KBM-7 (cell line): ENCODE results near the gene GPD2.
A peak's percentile ranks its signal among the peaks of the same experiment; 100 is the strongest.

ENCODE experiments used
- DNase-seq: peaks from one replicate; pipeline ENCODE4 v3.0.0-alpha.2; 2015
- in situ Hi-C: fragments of 300-500 bp; cut with MboI; formaldehyde crosslinking; loops from 2 replicates; pipeline ENCODE4 v1.14.3; 2020; ENCODE audit warnings: low sequenced_read_pairs, low pct_unique_long_range_greater_than_20kb, mixed read lengths

Gene GPD2

DNA sequence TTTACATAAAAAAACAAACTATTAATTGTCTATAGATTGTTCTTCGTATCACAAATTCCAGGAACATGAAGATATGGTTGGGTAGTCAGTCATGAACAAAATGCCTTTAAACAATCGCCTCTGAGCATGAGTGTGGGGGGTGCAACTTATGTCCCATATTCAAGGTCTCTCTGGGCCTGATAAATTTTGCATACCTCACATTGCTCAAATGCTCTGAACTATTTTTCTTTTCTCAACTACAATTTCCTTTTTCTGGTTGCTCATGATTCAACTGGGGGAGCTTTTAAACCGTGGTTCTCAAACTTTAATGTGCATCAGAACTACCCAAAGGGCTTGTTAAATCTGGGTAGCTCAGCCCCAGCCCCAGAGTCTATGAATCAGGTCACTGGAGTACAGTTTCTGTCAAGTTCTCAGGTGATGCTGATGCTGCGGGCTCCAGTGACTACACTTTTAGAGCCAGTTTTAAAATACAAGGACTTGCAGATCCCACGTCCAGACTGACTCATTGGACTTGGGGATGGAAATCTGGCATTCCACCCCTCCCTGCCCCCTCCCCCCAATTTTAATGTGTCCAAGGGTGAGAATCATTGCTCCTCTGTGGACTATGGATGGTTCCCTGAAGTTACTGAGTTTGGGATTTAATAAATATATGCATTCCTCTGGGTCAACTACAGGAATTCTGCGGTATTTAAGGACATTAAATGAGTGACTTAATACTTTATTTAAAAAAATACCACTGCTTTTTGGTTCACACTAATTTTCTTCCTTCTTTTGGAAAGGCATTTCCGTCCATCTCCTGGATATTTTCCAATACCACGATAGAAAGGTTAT, 1.5 kb upstream of the GPD2 start:
- no peak for DNase-seq

DNA sequence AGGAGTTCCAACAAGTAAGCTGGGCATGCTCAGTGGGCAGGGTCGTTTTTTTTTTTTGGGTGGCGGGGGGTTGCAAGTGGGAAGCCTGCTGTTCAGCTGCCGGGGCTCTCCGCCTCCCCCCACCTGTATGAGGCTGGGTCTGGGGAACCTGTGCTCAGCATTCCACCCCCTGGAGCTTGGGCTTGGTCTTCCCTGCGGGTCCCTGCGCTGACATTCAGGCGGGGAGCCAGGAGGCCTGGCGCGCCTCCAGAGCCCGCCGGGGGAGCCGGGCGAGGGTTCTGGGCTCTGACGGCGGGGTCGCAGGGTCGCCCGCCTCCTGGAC, 822 bp upstream of the GPD2 start:
- DNase-seq: no peak
- in situ Hi-C loops: no loop called here

More for the DNA sequence above, 1.5 kb upstream of the GPD2 start:
- in situ Hi-C loops: no loop called here

- in situ Hi-C loops: no loop called here
These were observed 412 bp downstream of the GPD2 start for GRCh38 chr2:156436497-156437085.

DNA sequence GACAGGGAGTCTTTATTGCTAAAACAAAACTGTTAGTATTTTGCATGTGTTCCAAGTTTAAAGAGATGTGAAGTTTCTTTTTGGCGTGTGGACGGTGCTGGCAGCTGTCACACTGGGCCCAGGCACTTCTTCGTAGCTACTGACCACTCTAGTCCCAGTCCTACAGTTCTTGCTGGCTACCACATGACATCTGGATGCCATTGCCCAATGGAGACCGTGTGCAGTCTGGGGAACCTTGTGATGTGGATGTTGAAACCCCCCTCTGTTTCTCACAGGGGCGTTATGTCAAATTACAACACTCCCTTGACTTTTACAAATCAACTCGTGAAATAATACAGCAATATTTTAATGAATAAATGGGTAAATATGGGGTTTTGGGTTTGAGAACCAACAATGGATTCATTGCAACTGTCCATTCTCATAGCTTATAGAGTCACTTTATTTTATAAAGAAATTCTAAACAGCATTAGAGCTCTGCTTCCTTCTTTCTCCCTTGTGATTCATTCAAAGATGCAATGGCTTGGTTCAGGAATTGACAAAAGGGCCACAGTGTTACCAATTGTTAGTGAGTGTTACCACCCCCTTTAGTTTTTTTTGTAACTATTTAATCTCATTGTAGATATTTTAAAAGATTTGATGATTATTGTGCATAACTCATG, 1.2 kb downstream of the GPD2 start:
- in situ Hi-C loops: no loop called here
- peak; percentile 35 for DNase-seq

More at GRCh38 chr2:156436497-156437085, 412 bp downstream of the GPD2 start:
- peak; percentile 72 for DNase-seq

DNA sequence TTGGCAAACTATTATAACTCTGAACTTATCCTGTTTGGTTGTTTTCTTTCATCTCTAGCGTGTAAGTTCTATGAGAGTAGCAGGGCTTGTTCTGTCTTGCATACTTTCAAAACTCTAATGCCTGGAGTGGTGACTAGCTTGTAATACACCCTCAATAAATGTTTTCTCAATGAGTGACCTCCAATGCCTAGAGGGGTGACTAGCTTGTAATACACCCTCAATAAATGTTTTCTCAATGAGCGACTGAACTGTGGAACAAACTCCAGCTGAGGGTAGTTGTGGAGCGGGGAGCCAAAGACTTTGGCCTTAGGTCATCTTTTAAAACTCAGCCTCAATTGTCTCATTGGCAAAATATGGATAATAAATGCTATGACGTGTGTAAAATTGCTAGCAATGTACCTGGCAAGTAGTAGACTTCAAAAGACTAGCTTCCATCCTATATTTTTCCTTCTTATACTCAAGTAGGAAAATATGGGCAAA, 1.8 kb downstream of the GPD2 start:
- DNase-seq: no peak
- in situ Hi-C loops: no loop called here

GRCh38 chr2:156443089-156443488, 6.9 kb downstream of the GPD2 start:
- in situ Hi-C loops: no loop called here
- no peak for DNase-seq

DNA sequence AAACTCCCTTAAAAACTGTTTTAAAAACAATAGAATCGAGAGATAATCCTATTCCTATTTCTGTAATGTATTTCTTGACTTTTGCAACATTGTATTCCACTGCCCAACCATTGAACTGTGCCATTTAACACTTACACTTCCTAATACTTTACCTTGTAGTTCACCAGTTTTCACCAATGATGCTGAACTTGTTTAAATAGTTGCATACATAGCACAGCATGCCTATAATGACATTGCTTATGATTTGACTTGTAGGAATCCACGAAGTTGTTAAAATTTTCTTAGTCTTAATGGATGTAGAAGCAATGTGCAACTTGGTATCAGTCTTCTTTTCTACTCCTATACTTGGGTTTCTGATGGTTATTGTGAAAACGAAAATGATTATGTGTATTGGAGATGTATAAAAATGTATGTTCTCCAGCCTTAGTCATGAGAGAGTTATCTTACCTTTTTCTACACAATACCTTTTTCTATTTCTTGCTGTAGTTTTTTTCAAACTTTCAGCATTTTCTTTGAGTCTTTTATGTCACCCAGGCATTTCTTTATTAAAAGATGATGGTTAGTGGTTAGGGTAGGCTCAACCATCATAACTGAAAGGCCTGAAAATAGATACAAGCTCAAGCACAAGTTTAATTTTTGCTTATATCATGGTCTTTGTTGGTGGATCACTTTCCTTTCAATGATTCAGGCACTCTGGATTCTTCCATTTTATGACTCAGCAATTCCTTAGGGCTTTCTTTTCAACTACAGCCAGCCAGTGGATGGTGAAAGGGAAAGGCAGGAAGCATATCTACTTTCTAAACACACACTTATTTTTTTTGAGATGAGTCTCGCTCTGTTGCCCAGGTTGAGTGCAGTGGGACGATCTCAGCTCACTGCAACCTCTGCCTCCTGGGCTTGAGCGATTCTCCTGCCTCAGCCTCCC, 9.4 kb downstream of the GPD2 start:
- DNase-seq: no peak
- in situ Hi-C loops: no loop called here

DNA sequence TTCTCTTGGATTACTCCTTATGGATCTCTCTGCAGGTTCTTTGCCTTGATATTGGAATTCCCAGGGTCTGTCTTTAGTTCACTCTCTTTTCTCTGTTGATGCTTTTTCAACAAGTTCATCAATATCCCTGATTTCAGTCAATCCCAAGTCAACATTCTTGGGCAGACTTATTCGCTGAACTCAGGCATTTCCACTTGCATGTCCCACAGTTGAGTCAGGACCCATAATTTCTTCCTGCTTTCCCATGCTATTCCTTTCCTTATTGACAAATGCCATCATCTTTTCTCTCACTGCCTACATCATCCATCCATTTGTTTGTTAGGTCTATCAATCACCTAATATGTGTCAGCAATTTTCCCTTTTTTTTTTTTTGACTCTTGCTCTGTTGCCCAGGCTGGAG, 11.6 kb downstream of the GPD2 start:
- in situ Hi-C loops: no loop called here
- DNase-seq: no peak

GRCh38 chr2:156448766-156449165, 12.6 kb downstream of the GPD2 start:
- DNase-seq: no peak
- in situ Hi-C loops: no loop called here

DNA sequence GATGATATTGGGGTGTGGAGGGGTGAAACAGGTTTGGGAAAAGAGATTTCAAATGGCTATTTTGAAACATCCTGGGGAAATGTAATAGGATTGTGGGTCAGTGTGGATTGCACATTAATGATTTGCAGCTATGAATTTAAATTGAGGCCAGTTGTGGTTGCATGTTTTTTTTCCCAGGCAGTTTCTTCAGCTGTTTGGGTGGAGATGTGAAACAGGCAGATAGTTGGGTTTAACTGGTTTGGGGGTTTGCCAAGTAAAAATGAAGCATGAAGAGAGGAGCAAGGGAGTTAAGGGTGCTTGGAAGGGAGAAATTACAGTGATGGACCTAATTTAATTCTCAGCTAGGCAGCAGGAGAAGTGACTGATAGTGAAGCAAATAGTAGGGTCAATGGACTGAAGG, 16.8 kb downstream of the GPD2 start:
- no peak for DNase-seq
- in situ Hi-C loops: no loop called here

DNA sequence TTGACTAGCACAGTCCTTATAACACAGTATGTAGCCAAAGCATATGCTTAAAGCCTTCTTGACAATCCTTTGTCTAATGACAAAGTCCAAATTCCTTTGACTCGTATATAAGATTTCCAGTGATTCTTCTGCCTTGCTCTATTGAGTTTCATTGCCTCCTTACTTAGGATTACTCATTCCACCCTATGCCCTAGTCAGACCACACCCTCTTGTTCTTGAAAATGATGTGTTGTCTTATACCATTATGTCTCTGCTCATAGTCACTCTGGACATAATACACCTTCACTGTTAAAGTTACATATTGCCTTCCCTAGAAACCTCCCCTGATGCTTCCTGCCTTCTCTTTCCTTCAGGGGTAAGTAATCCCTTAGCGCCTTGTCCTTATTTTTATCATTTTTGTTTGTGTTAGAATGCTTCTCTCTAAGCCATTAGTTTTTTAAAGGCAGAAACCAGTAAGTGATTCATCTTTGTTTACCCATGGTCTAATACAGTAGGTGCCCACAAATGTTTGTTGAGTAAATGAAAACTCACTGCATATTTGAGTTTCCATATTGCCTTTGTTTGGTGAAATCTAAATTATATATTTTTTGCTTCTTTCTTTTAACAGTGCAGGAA, 19.3 kb downstream of the GPD2 start:
- in situ Hi-C loops: no loop called here
- no peak for DNase-seq

GRCh38 chr2:156456616-156457015, 20.4 kb downstream of the GPD2 start:
- DNase-seq: peak; percentile 43

GRCh38 chr2:156457523-156458517, 21.6 kb downstream of the GPD2 start:
- in situ Hi-C loops: no loop called here
- DNase-seq: no peak

More at GRCh38 chr2:156456616-156457015, 20.4 kb downstream of the GPD2 start:
- in situ Hi-C loops: no loop called here

DNA sequence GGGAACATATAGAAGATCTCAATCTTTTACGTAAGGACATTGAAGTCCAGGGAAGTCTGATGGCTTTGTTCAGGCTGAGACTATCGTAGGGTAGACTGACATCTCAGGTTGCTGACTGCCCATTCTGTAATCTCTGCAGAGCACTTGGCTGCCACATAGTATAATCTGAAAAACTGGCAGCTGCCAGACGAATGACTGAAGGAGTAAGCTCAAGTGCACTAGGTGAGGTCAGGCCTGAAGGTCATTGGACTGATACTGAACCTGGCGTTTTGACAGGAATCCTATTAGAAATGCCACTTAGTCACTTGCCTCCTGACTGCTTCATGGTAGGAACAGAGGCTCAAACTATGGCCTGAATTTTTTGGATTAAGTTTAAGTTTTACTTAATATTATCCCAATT, 23.5 kb downstream of the GPD2 start:
- no peak for DNase-seq
- in situ Hi-C loops: no loop called here

GRCh38 chr2:156464106-156464505, 27.9 kb downstream of the GPD2 start:
- in situ Hi-C loops: no loop called here
- DNase-seq: no peak

GRCh38 chr2:156465573-156465972, 29.4 kb downstream of the GPD2 start:
- in situ Hi-C loops: no loop called here

DNA sequence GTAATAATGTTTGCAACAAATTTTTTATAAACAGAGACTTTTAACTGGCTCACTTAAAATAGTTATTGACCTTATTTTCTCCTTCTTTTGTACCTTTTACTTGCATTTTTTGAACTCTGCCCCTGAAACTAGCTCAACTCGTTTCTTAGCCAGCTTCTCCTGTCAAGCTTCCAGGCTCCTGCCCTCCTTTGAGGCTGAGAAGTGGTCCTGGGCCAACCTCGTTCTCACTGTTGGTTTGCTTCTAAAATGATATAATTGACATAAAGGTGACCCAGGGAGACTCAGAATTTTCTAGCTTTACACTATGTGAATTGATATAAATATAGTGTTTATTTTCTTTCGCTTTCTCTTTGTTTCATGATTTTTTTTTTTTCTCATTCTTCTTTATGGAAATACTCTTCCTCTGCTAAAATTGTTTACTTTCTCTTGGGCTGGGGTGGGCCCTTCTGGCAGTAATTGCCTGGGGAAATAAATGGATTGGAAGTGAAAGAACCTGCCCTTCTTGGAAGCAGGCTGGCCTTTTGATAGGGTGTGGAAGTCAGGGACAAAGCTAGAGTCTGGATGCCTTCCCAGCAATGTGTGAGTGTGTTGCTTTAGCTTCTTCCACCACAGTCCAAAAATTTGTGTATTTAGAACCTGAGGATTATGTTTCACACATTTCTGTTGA, 30.7 kb downstream of the GPD2 start:
- DNase-seq: no peak

More at GRCh38 chr2:156465573-156465972, 29.4 kb downstream of the GPD2 start:
- no peak for DNase-seq

More for the DNA sequence above, 30.7 kb downstream of the GPD2 start:
- in situ Hi-C loops: no loop called here
